ENCODE measurements around the gene KIF1B. TPM values are rescaled to one million over a fixed set of nuclear protein-coding genes. Genes with fewer than 3 reads are reported as not detected.
"Not testable (repeated sequence)": the region's sequence is repeated elsewhere in the genome, so short reads cannot be mapped to it uniquely, and the experiment has no call there.

KIF1B gene
- total RNA-seq, 1 donor from 2014 or later: 49.4 TPM

DNA sequence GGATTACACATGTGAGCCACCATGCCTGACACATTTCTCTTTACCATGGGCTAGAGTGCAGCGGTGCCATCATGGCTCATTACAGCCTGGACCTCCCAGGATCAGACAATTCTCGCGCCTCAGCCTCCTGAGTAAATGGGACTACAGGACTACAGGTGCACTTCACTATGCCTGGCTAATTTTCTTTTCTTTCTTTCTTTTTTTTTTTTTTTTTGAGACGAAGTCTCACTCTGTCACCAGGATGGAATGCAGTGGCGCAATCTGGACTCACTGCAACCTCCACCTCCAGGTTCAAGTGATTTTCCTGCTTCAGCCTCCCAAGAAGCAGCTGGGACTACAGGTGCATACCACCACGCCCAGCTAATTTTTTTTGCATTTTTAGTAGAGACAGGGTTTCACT lies 14.8 kb upstream of the KIF1B start:
- Mint-ChIP-seq H3K27ac (ENCODE audit: unreplicated experiment) (no peak overlapping the region), H3K36me3 (ENCODE audit: low read depth) (no peaks in the 10 kb centered on the region), H3K27me3 (ENCODE audit: low read depth) (peaks cover 10% of the 10 kb centered on the region), H3K9me3 (ENCODE audit: low read depth) (no peaks in the 10 kb centered on the region), H3K4me1 (ENCODE audit: low read depth) (peaks cover 3% of the 10 kb centered on the region), H3K4me3 (ENCODE audit: unreplicated experiment) (no peak overlapping the region)
- TF ChIP-seq, protein P1, sequence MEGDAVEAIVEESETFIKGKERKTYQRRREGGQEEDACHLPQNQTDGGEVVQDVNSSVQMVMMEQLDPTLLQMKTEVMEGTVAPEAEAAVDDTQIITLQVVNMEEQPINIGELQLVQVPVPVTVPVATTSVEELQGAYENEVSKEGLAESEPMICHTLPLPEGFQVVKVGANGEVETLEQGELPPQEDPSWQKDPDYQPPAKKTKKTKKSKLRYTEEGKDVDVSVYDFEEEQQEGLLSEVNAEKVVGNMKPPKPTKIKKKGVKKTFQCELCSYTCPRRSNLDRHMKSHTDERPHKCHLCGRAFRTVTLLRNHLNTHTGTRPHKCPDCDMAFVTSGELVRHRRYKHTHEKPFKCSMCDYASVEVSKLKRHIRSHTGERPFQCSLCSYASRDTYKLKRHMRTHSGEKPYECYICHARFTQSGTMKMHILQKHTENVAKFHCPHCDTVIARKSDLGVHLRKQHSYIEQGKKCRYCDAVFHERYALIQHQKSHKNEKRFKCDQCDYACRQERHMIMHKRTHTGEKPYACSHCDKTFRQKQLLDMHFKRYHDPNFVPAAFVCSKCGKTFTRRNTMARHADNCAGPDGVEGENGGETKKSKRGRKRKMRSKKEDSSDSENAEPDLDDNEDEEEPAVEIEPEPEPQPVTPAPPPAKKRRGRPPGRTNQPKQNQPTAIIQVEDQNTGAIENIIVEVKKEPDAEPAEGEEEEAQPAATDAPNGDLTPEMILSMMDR (IDR thresholded peaks at IDR 0.05): no peak
- no peak for DNase-seq (ENCODE audit: low spot score)

DNA sequence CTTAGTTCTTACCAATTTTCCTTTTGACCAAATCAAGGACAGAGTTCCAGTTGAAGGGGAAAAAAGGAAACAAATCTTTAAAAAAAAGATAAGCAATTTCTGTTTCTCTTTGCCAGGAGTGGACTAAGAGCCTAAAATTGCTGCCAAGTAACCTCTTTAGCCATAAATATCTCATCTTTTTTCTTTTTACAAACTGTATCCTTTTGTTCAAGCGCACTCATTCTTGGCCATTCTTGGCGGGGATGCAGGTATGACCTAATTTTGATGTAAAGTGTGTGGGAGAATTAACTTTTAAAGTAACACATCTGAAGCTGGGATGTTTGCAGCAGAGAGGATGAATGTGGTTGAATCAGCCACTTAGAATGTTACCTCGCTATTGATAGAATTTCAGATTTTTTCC lies 13.4 kb upstream of the KIF1B start:
- Mint-ChIP-seq H3K9me3 (ENCODE audit: low read depth) (no peaks in the 10 kb centered on the region), H3K4me1 (ENCODE audit: low read depth) (peaks cover 3% of the 10 kb centered on the region), H3K27ac (ENCODE audit: unreplicated experiment) (no peak overlapping the region), H3K4me3 (ENCODE audit: unreplicated experiment) (no peak overlapping the region), H3K36me3 (ENCODE audit: low read depth) (no peaks in the 10 kb centered on the region), H3K27me3 (ENCODE audit: low read depth) (peaks cover 10% of the 10 kb centered on the region)
- TF ChIP-seq, protein P1 (IDR thresholded peaks at IDR 0.05): no peak
- DNase-seq (ENCODE audit: low spot score): no peak

DNA sequence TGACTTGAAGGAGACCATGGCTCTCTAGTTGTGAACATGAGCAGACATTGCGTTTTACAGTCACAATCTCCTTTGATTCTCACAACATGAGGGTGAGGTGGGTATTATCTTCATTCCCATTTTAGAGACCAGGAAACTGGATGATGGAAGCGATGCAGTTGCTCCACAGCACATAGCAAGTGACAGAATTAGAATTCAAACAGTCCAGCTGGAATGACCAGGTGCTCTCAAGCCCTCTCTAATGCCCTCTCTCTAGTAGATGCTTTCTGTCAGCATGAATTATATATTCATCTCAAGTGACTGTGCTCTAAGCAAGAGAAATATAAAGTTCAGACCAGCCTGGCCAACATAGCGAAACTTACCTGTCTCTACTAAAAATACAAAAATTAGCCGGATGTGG lies 9.8 kb upstream of the KIF1B start:
- Mint-ChIP-seq H3K27me3 (ENCODE audit: low read depth) (no peaks in the 10 kb centered on the region), H3K4me3 (ENCODE audit: unreplicated experiment) (no peak overlapping the region), H3K36me3 (ENCODE audit: low read depth) (no peaks in the 10 kb centered on the region), H3K9me3 (ENCODE audit: low read depth) (no peaks in the 10 kb centered on the region), H3K4me1 (ENCODE audit: low read depth) (no peaks in the 10 kb centered on the region), H3K27ac (ENCODE audit: unreplicated experiment) (no peak overlapping the region)
- TF ChIP-seq, protein P1 (IDR thresholded peaks at IDR 0.05): no peak
- no peak for DNase-seq (ENCODE audit: low spot score)

DNA sequence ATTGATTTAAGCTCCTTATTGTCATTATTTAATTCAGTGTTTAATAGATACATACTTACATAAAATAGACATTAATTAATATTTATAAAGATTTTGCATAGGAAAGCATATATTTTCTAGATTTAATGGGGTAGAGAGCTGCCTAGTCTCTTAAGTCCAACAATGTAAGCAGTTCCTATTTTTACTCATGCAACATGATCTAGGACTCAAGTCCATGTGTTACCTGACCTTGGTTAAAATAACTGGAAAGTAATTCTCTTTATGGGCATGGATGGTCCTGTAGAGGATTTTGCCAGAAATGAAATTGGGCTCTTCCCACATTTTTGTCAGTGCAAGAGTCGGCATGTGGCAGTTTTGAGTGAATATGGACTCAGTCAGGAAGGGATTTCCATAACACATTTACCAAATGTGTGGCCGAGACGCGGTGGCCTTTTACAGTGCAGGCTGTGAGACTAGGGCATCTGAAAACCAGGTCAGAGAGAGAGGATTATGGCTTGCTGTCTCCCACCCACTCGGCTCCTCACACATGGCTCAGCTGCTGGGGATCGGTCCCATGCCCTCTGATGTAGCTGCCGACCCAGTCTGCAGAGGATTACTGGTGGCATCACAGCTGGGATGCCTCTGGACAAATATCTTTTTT lies 6.2 kb upstream of the KIF1B start:
- H3K36me3 Mint-ChIP-seq (ENCODE audit: low read depth): no peaks in the 10 kb centered on the region

DNA sequence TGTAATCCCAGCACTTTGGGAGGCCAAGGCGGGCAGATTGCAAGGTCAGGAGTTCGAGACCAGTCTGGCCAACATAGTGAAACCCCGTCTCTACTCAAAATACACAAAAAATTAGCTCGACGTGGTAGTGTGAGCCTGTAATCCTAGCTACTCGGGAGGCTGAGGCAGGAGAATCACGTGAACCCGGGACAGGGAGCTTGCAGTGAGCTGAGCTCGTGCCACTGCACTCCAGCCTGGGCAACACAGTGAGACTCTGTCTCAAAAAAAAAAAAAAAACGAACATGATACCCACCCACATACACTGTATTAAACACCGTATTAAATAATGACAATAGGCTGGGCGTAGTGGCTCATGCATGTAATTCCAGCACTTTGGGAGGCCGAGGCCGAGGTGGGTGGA lies 5.2 kb upstream of the KIF1B start:
- H3K4me1 Mint-ChIP-seq (ENCODE audit: low read depth); DNase-seq (ENCODE audit: low spot score); H3K27ac Mint-ChIP-seq (ENCODE audit: unreplicated experiment); H3K36me3 Mint-ChIP-seq (ENCODE audit: low read depth); H3K27me3 Mint-ChIP-seq (ENCODE audit: low read depth); H3K4me3 Mint-ChIP-seq (ENCODE audit: unreplicated experiment); H3K9me3 Mint-ChIP-seq (ENCODE audit: low read depth): not testable (repeated sequence)

More for the DNA sequence above, 6.2 kb upstream of the KIF1B start:
- no peaks in the 10 kb centered on the region for H3K27me3 Mint-ChIP-seq (ENCODE audit: low read depth)
- no peak overlapping the region for H3K27ac Mint-ChIP-seq (ENCODE audit: unreplicated experiment)
- H3K9me3 Mint-ChIP-seq (ENCODE audit: low read depth): no peaks in the 10 kb centered on the region
- no peaks in the 10 kb centered on the region for H3K4me1 Mint-ChIP-seq (ENCODE audit: low read depth)
- TF ChIP-seq, protein P1 (IDR thresholded peaks at IDR 0.05): no peak
- no peak overlapping the region for H3K4me3 Mint-ChIP-seq (ENCODE audit: unreplicated experiment)
- no peak for DNase-seq (ENCODE audit: low spot score)

DNA sequence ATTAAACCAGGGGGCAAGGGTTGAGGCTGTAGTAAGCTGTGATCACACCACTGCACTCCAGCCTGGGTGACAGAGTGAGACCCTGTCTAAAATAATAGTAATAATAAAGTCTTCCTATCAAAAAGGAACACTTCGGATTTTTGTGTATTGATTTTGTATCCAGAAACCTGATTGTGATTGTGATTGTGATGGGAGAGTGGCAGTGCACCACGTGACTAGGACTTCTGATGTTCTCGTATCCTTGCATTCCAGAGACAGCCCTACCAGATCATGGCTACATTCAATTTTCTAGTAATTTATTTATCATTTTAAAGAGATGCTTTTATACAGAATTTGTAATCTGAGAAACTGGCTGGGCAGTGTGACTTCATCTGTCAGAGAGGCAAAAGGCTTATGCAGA lies 2.6 kb upstream of the KIF1B start:
- Mint-ChIP-seq H3K36me3 (ENCODE audit: low read depth) (no peaks in the 10 kb centered on the region), H3K9me3 (ENCODE audit: low read depth) (no peaks in the 10 kb centered on the region), H3K27me3 (ENCODE audit: low read depth) (no peaks in the 10 kb centered on the region), H3K27ac (ENCODE audit: unreplicated experiment) (no peak overlapping the region), H3K4me3 (ENCODE audit: unreplicated experiment) (no peak overlapping the region), H3K4me1 (ENCODE audit: low read depth) (peaks cover 15% of the 10 kb centered on the region)
- TF ChIP-seq, protein P1 (IDR thresholded peaks at IDR 0.05): no peak
- no peak for DNase-seq (ENCODE audit: low spot score)

All from chondrocyte (in vitro differentiated cells).